GM12878 (cell line): Measurements from ENCODE around the gene MAP1S. TPM values are rescaled to one million over a fixed set of nuclear protein-coding genes. Genes with fewer than 3 reads are reported as not detected.

Source experiments
- ATAC-seq: fragments of 200-7000 bp; cut with Tn5 transposase; 3 replicates; pipeline ENCODE4 v1.9.1; 2020; ENCODE audit warnings: mild to moderate bottlenecking, moderate library complexity
- BruUV-seq: library from RNA; stranded (reverse); fragments of 400-500 nt; replicated peaks from 2 replicates; lab custom pipeline; 2021; lab: Mats Ljungman, UMichigan
- CTCF ChIA-PET: fragments of 300-600 bp; sonication (Branson Sonifier 250); formaldehyde crosslinking; extraction: SDS; loops from one replicate; lab custom pipeline; 2021; ENCODE audit warnings: inconsistent platforms; lab: Yijun Ruan, JAX
- POLR2A ChIA-PET: fragments of 350-600 bp; formaldehyde crosslinking; extraction: SDS; loops from one replicate; lab custom pipeline; 2021; ENCODE audit warnings: inconsistent platforms; lab: Charles Lee
- RAD21 ChIA-PET: fragments of 300-600 bp; sonication (Branson Sonifier 250); formaldehyde crosslinking; loops from one replicate; lab custom pipeline; 2023; ENCODE audit warnings: antibody characterized with exemption; ENCODE audit not compliant: unreplicated experiment; lab: Charles Lee
- SMC1A ChIA-PET: fragments of 300-600 bp; sonication (Branson Sonifier 250); formaldehyde crosslinking; loops from one replicate; lab custom pipeline; 2023; ENCODE audit not compliant: unreplicated experiment, uncharacterized antibody; lab: Charles Lee
- DNase-seq: peaks from one replicate; pipeline ENCODE4 v3.0.0-alpha.2; 2011; ENCODE audit warnings: low read depth, low spot score
- FAIRE-seq: peaks from 3 replicates; lab custom pipeline; 2011; peaks lifted over from hg19 to GRCh38; lab: Jason Lieb, UNC
- H2AFZ ChIP-seq: 2 replicates; pipeline ENCODE4 v1.6.0; 2011; ENCODE audit warnings: low read depth, low read length, control low read depth; ENCODE audit not compliant: control insufficient read depth
- H3K27ac ChIP-seq: 2 replicates; pipeline ENCODE4 v1.5.1; 2011; ENCODE audit warnings: control low read depth; ENCODE audit not compliant: control insufficient read depth, insufficient read depth
- H3K27me3 ChIP-seq, 2 experiments: replicated peaks in 1 of 2; 2 replicates each; pipeline versions ENCODE4 v1.6.0 to v1.6.1; 2011; ENCODE audit warnings: low read length in 1 of 2; ENCODE audit not compliant: control insufficient read depth in 2 of 2, insufficient read depth in 2 of 2
- H3K36me3 ChIP-seq, 2 experiments: 2 replicates each; pipeline ENCODE4 v1.5.1; 2011; ENCODE audit warnings: low read length in 1 of 2; ENCODE audit not compliant: control insufficient read depth in 2 of 2, insufficient read depth in 2 of 2
- H3K4me1 ChIP-seq: 2 replicates; pipeline ENCODE4 v1.6.1; 2011; ENCODE audit warnings: mild to moderate bottlenecking, low read length, moderate library complexity, mixed read lengths; ENCODE audit not compliant: control insufficient read depth, insufficient read depth
- H3K4me2 ChIP-seq: 2 replicates; pipeline ENCODE4 v1.6.0; 2011; ENCODE audit warnings: control low read depth; ENCODE audit not compliant: control insufficient read depth, insufficient read depth
- H3K4me3 ChIP-seq: fragments of 200-600 bp; sonication (generic); 2 replicates; pipeline ENCODE4 v1.5.1; 2016
- H3K79me2 ChIP-seq: 2 replicates; pipeline ENCODE4 v1.6.0; 2011; ENCODE audit warnings: low read length; ENCODE audit not compliant: control insufficient read depth, insufficient read depth
- H3K9ac ChIP-seq: 2 replicates; pipeline ENCODE4 v1.8.0; 2011; ENCODE audit warnings: low read length, control low read depth, mixed read lengths; ENCODE audit not compliant: control insufficient read depth, insufficient read depth
- H3K9me3 ChIP-seq: replicated peaks from 3 replicates; pipeline ENCODE4 v1.5.1; 2011; ENCODE audit warnings: mild to moderate bottlenecking, low read length; ENCODE audit not compliant: control insufficient read depth, insufficient read depth
- H4K20me1 ChIP-seq: 2 replicates; pipeline ENCODE4 v1.6.0; 2011; ENCODE audit not compliant: control insufficient read depth, insufficient read depth
- CBFB ChIP-seq: IDR thresholded peaks from 2 replicates; pipeline ENCODE4 v1.6.1; 2016; ENCODE audit warnings: antibody characterized with exemption, low read depth
- NFXL1 ChIP-seq: fragments of 450-650 bp; IDR thresholded peaks from 2 replicates; pipeline ENCODE4 v1.6.1; 2017; ENCODE audit warnings: antibody characterized with exemption, mild to moderate bottlenecking, borderline replicate concordance
- ZNF24 ChIP-seq: fragments of 450-650 bp; IDR thresholded peaks from 2 replicates; pipeline ENCODE4 v1.6.1; 2017; ENCODE audit warnings: antibody characterized with exemption, mild to moderate bottlenecking
- WGBS: methylation state at CpG from one replicate; pipeline ENCODE4 v1.1.6; 2016; ENCODE audit warnings: low lambda C conversion rate; ENCODE audit not compliant: insufficient replicate concordance, insufficient coverage; ENCODE audit errors: missing lambda C conversion rate; 5-methylcytosine and 5-hydroxymethylcytosine counted together
- in situ Hi-C: fragments of 300-500 bp; cut with MboI; formaldehyde crosslinking; loops from 9 replicates; pipeline ENCODE4 v1.14.3; 2018; ENCODE audit warnings: mixed read lengths
- intact Hi-C: fragments of 100-400 bp; cut with micrococcal nuclease; formaldehyde crosslinking; loops from one replicate; pipeline ENCODE4 v1.14.2; 2022; ENCODE audit not compliant: unreplicated experiment
- polyA plus RNA-seq, 11 experiments: library from polyadenylated mRNA; depleted of rRNA in 4 of 11; unstranded in 6 of 11; stranded (reverse) in 5 of 11; fragments of >200 nt; fragmentation: Nextera tagmentation in 4 of 11; fragmentation: Illumina TruSeq in 1 of 11; extraction: Ambion mirVana in 4 of 11; extraction: Trizol in 1 of 11; gene quantifications; 1 replicate in 1 of 11; 2 replicates in 10 of 11; pipeline versions ENCODE4 v1.2.1 to v1.2.3, GENCODE V29; 2011 to 2016; ENCODE audit warnings: inconsistent platforms in 2 of 11, missing spikeins in 2 of 11, low read depth in 1 of 11
- total RNA-seq, 4 experiments: library from RNA; depleted of rRNA in 3 of 4; stranded (reverse); fragments of >200 nt in 3 of 4; fragmentation: Illumina TruSeq in 1 of 4; extraction: Trizol in 1 of 4; gene quantifications; 2 replicates each; pipeline versions ENCODE4 v1.2.1 to v1.2.3, GENCODE V29; 2013 to 2021
- TF ChIP-seq, protein P1 (sequence below): fragments of 450-650 bp; IDR thresholded peaks from 2 replicates; pipeline ENCODE4 v1.6.1; 2016; ENCODE audit warnings: mild to moderate bottlenecking
- TF ChIP-seq, protein P2 (sequence below): IDR thresholded peaks from 2 replicates; pipeline ENCODE4 v1.6.1; 2011; ENCODE audit warnings: borderline replicate concordance, low read depth, mild to moderate bottlenecking, moderate library complexity, mixed read lengths, low read length; ENCODE audit not compliant: insufficient read depth; ENCODE audit errors: extremely low read length
- TF ChIP-seq, protein P3 (sequence below): fragments of 450-650 bp; IDR thresholded peaks from 2 replicates; pipeline ENCODE4 v1.6.1; 2017; ENCODE audit warnings: mild to moderate bottlenecking, moderate library complexity
- TF ChIP-seq, protein P4 (sequence below): IDR thresholded peaks from 2 replicates; pipeline ENCODE4 v1.6.1; 2011; ENCODE audit warnings: mild to moderate bottlenecking, low read depth, low read length, moderate library complexity; ENCODE audit not compliant: insufficient replicate concordance

Gene MAP1S
- total and polyA plus RNA-seq, 10 of the 15 experiments (the other 5 are each of a cell fraction or from before 2014, with no cell fraction given), result 2.1 to 63.9 (median 15.0) TPM

DNA sequence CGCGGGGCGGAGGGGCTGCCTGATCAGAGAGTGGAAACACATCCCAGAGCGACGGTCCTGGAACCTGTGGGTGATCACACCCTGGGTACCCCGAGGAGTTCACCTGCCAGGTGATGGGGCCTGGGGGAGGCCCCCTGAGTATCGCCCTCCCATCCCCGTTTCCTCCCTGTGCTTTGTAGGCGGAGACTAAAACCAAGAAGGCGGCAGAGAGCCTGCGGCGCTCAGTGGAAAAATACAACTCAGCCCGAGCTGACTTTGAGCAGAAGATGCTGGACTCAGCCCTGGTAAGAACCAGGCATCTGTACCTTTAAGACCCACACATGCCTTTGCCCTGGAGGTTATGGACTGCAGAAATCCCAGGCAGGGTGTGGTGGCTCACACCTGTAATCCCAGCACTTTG lies 51.3 kb downstream of the MAP1S start:
- in situ Hi-C loops, result no loop called here
- Histone ChIP-seq H3K36me3 (peaks cover 11 to 14% of the 10 kb centered on the region in 2 experiments), H3K4me3 (no peak overlapping the region), H3K9ac (no peak overlapping the region), H3K9me3 (no peaks in the 10 kb centered on the region), H3K27ac (no peak overlapping the region), H2AFZ (no peak overlapping the region), H3K27me3 (no peaks in the 10 kb centered on the region), H3K79me2 (no peaks in the 10 kb centered on the region), H4K20me1 (no peaks in the 10 kb centered on the region), H3K4me2 (no peak overlapping the region), H3K4me1 (peaks cover 3% of the 10 kb centered on the region)
- POLR2A ChIA-PET, result no interaction called here
- 82% methylated on average over 13 of the region's 13 CpGs for WGBS
- DNase-seq (no peak), ATAC-seq (no peak), FAIRE-seq (no peak)
- CTCF ChIA-PET, result no interaction called here
- SMC1A ChIA-PET, result interaction anchor here (0.6 kb wide), 1 partner anchor 184 kb away, joined by 3 read pairs; no protein-coding TSS in a partner anchor
- intact Hi-C loops, result no loop called here
- no peak for TF ChIP-seq NFXL1
- TF ChIP-seq, protein P1, sequence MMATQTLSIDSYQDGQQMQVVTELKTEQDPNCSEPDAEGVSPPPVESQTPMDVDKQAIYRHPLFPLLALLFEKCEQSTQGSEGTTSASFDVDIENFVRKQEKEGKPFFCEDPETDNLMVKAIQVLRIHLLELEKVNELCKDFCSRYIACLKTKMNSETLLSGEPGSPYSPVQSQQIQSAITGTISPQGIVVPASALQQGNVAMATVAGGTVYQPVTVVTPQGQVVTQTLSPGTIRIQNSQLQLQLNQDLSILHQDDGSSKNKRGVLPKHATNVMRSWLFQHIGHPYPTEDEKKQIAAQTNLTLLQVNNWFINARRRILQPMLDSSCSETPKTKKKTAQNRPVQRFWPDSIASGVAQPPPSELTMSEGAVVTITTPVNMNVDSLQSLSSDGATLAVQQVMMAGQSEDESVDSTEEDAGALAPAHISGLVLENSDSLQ, result no peak
- no peak for TF ChIP-seq CBFB
- no TSS peak for BruUV-seq
- RAD21 ChIA-PET, result interaction anchor here (1.4 kb wide), 1 partner anchor 12 kb away, joined by 3 read pairs; no protein-coding TSS in a partner anchor

DNA sequence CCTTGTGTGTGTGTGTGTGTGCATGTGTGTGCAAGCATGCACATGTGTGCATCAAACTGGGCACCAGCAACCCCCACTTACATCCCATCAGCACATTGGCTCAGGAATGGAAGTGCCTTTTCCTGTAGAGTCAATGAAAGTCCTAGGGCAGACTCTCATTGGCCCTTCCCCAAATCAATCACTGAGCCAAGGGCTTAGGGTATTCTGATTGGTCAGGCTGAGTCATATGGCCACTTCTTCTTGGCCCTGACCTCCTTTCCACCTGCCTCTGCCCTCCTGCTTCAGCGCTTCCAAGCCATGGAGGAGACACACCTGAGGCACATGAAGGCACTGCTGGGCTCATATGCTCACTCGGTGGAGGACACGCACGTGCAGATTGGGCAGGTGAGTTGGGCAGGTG lies 52.9 kb downstream of the MAP1S start:
- Histone ChIP-seq H3K4me2 (no peak overlapping the region), H3K4me3 (no peak overlapping the region), H3K36me3 (peaks cover 10 to 11% of the 10 kb centered on the region in 2 experiments), H4K20me1 (no peaks in the 10 kb centered on the region; the same call in 1 of the 2 replicates), H3K27ac (no peak overlapping the region), H3K9me3 (no peaks in the 10 kb centered on the region), H2AFZ (no peak overlapping the region), H3K79me2 (no peaks in the 10 kb centered on the region), H3K9ac (no peak overlapping the region), H3K4me1 (peaks cover 18% of the 10 kb centered on the region), H3K27me3 (no peaks in the 10 kb centered on the region)
- ATAC-seq (no peak), DNase-seq (no peak), FAIRE-seq (no peak)
- intact Hi-C loops (no loop called here), in situ Hi-C loops (no loop called here)
- BruUV-seq, result no TSS peak
- ChIA-PET POLR2A (no interaction called here), RAD21 (interaction anchor here (1.1 kb wide), 1 partner anchor 67 kb away, joined by 3 read pairs; no protein-coding TSS in a partner anchor), SMC1A (interaction anchor here (1.0 to 1.1 kb wide), 2 partner anchors 23 to 32 kb away, joined by 4 read pairs; no protein-coding TSS in a partner anchor), CTCF (no interaction called here)
- WGBS, result 100% methylated on average over 4 of the region's 4 CpGs
- no peak for TF ChIP-seq ZNF24
- TF ChIP-seq, protein P2, sequence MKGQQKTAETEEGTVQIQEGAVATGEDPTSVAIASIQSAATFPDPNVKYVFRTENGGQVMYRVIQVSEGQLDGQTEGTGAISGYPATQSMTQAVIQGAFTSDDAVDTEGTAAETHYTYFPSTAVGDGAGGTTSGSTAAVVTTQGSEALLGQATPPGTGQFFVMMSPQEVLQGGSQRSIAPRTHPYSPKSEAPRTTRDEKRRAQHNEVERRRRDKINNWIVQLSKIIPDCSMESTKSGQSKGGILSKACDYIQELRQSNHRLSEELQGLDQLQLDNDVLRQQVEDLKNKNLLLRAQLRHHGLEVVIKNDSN, result peak; percentile 65
- TF ChIP-seq, protein P3, sequence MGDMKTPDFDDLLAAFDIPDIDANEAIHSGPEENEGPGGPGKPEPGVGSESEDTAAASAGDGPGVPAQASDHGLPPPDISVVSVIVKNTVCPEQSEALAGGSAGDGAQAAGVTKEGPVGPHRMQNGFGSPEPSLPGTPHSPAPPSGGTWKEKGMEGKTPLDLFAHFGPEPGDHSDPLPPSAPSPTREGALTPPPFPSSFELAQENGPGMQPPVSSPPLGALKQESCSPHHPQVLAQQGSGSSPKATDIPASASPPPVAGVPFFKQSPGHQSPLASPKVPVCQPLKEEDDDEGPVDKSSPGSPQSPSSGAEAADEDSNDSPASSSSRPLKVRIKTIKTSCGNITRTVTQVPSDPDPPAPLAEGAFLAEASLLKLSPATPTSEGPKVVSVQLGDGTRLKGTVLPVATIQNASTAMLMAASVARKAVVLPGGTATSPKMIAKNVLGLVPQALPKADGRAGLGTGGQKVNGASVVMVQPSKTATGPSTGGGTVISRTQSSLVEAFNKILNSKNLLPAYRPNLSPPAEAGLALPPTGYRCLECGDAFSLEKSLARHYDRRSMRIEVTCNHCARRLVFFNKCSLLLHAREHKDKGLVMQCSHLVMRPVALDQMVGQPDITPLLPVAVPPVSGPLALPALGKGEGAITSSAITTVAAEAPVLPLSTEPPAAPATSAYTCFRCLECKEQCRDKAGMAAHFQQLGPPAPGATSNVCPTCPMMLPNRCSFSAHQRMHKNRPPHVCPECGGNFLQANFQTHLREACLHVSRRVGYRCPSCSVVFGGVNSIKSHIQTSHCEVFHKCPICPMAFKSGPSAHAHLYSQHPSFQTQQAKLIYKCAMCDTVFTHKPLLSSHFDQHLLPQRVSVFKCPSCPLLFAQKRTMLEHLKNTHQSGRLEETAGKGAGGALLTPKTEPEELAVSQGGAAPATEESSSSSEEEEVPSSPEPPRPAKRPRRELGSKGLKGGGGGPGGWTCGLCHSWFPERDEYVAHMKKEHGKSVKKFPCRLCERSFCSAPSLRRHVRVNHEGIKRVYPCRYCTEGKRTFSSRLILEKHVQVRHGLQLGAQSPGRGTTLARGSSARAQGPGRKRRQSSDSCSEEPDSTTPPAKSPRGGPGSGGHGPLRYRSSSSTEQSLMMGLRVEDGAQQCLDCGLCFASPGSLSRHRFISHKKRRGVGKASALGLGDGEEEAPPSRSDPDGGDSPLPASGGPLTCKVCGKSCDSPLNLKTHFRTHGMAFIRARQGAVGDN, result no peak
- TF ChIP-seq, protein P4, sequence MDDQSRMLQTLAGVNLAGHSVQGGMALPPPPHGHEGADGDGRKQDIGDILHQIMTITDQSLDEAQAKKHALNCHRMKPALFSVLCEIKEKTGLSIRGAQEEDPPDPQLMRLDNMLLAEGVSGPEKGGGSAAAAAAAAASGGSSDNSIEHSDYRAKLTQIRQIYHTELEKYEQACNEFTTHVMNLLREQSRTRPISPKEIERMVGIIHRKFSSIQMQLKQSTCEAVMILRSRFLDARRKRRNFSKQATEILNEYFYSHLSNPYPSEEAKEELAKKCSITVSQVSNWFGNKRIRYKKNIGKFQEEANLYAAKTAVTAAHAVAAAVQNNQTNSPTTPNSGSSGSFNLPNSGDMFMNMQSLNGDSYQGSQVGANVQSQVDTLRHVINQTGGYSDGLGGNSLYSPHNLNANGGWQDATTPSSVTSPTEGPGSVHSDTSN, result peak; percentile 87
